ENCODE data around the gene BMAL1. TPM values are rescaled to one million over a fixed set of nuclear protein-coding genes. Genes with fewer than 3 reads are reported as not detected.

The BMAL1 gene
- total and polyA plus RNA-seq, 2 of the 8 experiments (the other 6 are each of a cell fraction or from before 2014, with no cell fraction given), result 6.8 to 6.9 TPM

DNA sequence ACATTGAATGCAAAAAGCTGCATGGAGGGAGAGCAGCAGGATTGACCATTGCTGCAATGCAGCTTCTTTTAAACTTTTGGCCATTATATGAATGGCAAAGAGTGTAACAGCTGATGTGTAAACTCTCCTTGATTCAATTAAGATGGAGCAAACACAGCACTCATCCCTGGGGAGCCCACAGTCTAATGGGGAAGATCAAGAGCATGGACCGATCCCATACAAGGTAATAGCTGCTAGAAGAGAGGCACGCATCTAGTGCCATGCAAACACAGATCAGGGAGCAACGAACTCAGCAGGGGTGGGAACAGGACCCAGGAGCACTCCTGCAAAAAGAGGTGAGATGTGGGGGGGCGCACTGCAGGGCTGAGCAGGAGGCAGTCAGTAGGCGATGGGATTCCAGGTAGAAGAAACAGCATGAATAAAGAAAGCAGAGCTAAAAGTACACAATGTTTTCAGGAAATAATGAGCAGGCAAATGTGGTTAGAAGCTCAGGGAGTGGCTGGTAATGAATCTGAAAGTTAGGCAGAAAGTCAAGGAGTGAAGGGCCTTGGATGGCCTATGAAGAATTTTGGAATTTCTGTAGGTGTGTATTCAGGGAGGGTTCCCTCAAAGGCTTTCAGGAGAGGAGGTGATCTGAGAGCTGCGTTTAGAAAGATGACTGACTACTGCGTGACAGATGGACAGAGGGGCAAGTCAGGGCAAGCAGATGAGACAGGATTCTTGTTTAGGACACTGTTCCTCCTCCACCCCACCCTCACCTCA, 17.2 kb upstream of the BMAL1 start (continued):
- TF ChIP-seq CTCF (IDR thresholded peaks at IDR 0.05; ENCODE audit: control extremely low read depth in 1 of 3, insufficient read depth in 1 of 3, low read depth in 1 of 3, low read length in 3 of 3) (no peak), CREB1 (IDR thresholded peaks at IDR 0.05) (no peak)

All from H1 (cell line).